Spleen (tissue), 11 donors: ENCODE measurements around the gene BANK1. TPM values are rescaled to one million over a fixed set of nuclear protein-coding genes. Genes with fewer than 3 reads are reported as not detected.

Experiments
- DNase-seq: peaks from one replicate; pipeline ENCODE4 v3.0.0-alpha.2; 2020
- H3K27ac ChIP-seq, 8 donors: fragments of 200-600 bp; sonication (generic) in 7 of 8; 1 replicate in 4 of 8; 2 replicates in 4 of 8; pipeline versions ENCODE4 v1.5.0 to v1.8.0; 2016 to 2021; ENCODE audit warnings: inconsistent platforms in 4 of 8, mild to moderate bottlenecking in 4 of 8, moderate library complexity in 1 of 8
- H3K27me3 ChIP-seq, 7 donors: fragments of 200-600 bp; sonication (generic) in 6 of 7; replicated peaks in 1 of 7; 1 replicate in 4 of 7; 2 replicates in 3 of 7; pipeline versions ENCODE4 v1.5.0 to v1.8.0; 2016 to 2021; ENCODE audit warnings: inconsistent platforms in 3 of 7, mild to moderate bottlenecking in 1 of 7
- H3K36me3 ChIP-seq, 6 donors: fragments of 200-600 bp; sonication (generic) in 5 of 6; 1 replicate in 4 of 6; 2 replicates in 2 of 6; pipeline versions ENCODE4 v1.5.0 to v1.8.0; 2016 to 2021; ENCODE audit warnings: inconsistent platforms in 2 of 6
- H3K4me1 ChIP-seq, 6 donors: fragments of 200-600 bp; sonication (generic) in 5 of 6; 1 replicate in 3 of 6; 2 replicates in 3 of 6; pipeline versions ENCODE4 v1.5.0 to v1.8.0; 2016 to 2021; ENCODE audit warnings: inconsistent platforms in 3 of 6
- H3K4me3 ChIP-seq, 8 donors: fragments of 200-600 bp; sonication (generic) in 7 of 8; 1 replicate in 4 of 8; 2 replicates in 4 of 8; pipeline versions ENCODE4 v1.5.0 to v1.8.0; 2016 to 2021; ENCODE audit warnings: inconsistent platforms in 4 of 8, mild to moderate bottlenecking in 4 of 8, moderate library complexity in 2 of 8
- H3K9me3 ChIP-seq, 8 donors: fragments of 200-600 bp; sonication (generic) in 7 of 8; 1 replicate in 4 of 8; 2 replicates in 4 of 8; pipeline versions ENCODE4 v1.5.0 to v1.8.0; 2016 to 2021; ENCODE audit warnings: inconsistent platforms in 4 of 8
- CTCF ChIP-seq, 11 experiments: fragments of 200-600 bp in 7 of 11; fragments of 450-650 bp in 4 of 11; sonication (generic) in 4 of 11; IDR thresholded peaks in 8 of 11; conservative IDR thresholded peaks in 3 of 11; 1 replicate in 7 of 11; 2 replicates in 4 of 11; pipeline versions ENCODE4 v1.4.0 to v1.8.0; 2016 to 2021; ENCODE audit warnings: antibody characterized with exemption in 11 of 11, inconsistent platforms in 4 of 11, mild to moderate bottlenecking in 1 of 11
- POLR2A ChIP-seq, 3 donors: fragments of 450-650 bp; IDR thresholded peaks; one replicate each; pipeline ENCODE4 v1.5.1; 2017; ENCODE audit warnings: antibody characterized with exemption in 3 of 3, mild to moderate bottlenecking in 1 of 3
- POLR2AphosphoS5 ChIP-seq, 3 donors: sonication (generic); formaldehyde crosslinking; IDR thresholded peaks; one replicate each; pipeline ENCODE4 v1.5.1; 2017; ENCODE audit warnings: antibody characterized with exemption in 3 of 3
- WGBS, 5 donors: extraction: QIAGEN DNeasy Blood & Tissue Kit in 3 of 5; methylation state at CpG; one replicate each; pipeline versions ENCODE4 v1.1.5 to v1.1.7; 2013 to 2018; 5-methylcytosine and 5-hydroxymethylcytosine counted together
- intact Hi-C: fragments of 100-400 bp; cut with DNase I; formaldehyde crosslinking; loops from one replicate; pipeline ENCODE4 v1.15.0; 2023; ENCODE audit warnings: low total_unique reads
- polyA plus RNA-seq, 3 donors: library from polyadenylated mRNA; stranded (reverse); fragments of 200-250 nt; gene quantifications; one replicate each; pipeline ENCODE4 v1.2.1, GENCODE V29; 2013
- total RNA-seq, 7 donors: library from RNA; depleted of rRNA in 3 of 7; stranded (reverse); fragments of >200 nt in 3 of 7; fragmentation: NEBNext Ultra II Directional in 4 of 7; extraction: Animal tissue kit (Norgen Biotek cat#: 25700) in 4 of 7; gene quantifications; one replicate each; pipeline versions ENCODE4 v1.1.0 to v1.2.1, GENCODE V29; 2016 to 2021
- donor health status: healthy with polysubstance abuse.
- donor health status: DM: no; HTN: no; CAD: no; lungs with moderate emphysema.
- donor health status: DM: no; HTN: no; CAD: no.
- donor health status: Bipolar disorder and iron deficiency.
- donor health status: healthy.
- donor health status: DM: no; HTN: no; CAD: no.
- donor health status: DM: yes; HTN: yes; CAD: no.

The BANK1 gene
- total and polyA plus RNA-seq, 10 donors, result 105 to 208 (median 139) TPM

DNA sequence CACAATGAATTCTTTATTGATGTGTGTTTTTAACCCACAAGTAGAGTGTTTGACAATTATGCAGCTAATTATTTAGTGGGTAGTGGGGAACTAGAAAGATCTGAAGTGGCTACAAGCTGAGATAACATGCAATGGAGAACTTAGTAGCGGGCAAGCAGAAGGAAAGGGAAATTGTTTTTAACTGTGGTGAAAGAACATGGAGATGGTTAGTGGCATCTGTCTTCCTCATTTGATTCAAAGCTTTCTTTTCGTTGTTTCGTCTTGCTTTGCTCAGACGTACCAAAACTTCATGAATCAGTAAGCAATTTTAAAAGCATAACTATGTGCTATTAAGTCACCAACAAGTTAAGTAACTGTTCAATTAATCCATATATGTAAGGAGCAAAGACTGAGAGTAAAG is 169.9 kb downstream of the BANK1 start:
- 76 to 87% (median 81%) methylated on average over 4 of the region's 4 CpGs for WGBS, 5 donors
- no peak overlapping the region for H3K4me3 ChIP-seq
- no peak for DNase-seq
- no peak overlapping the region for H3K27ac ChIP-seq
- TF ChIP-seq POLR2A (IDR thresholded peaks at IDR 0.05), result no peak
- no peak for TF ChIP-seq POLR2AphosphoS5 (IDR thresholded peaks at IDR 0.05)
- no peak for TF ChIP-seq CTCF (IDR thresholded peaks at IDR 0.05 in 8 of 11, conservative IDR thresholded peaks at IDR 0.05 in 3 of 11)
- H3K9me3 ChIP-seq, result no peaks in the 10 kb centered on the region
- peaks cover 0 to 18% (median 0%) of the 10 kb centered on the region in 6 donors for H3K36me3 ChIP-seq
- intact Hi-C loops, result no loop called here
- H3K4me1 ChIP-seq, result no peaks in the 10 kb centered on the region
- no peaks in the 10 kb centered on the region for H3K27me3 ChIP-seq

GRCh38 chr4:101961144-101961543 is 170.6 kb downstream of the BANK1 start:
- Histone ChIP-seq H3K27ac (no peak overlapping the region), H3K36me3 (peaks cover 0 to 18% (median 0%) of the 10 kb centered on the region in 6 donors), H3K4me3 (no peak overlapping the region), H3K9me3 (no peaks in the 10 kb centered on the region), H3K27me3 (no peaks in the 10 kb centered on the region), H3K4me1 (no peaks in the 10 kb centered on the region)
- WGBS, 5 donors, result 87 to 100% (median 92%) methylated on average over 1 of the region's 1 CpG
- intact Hi-C loops, result no loop called here
- TF ChIP-seq POLR2A (IDR thresholded peaks at IDR 0.05) (no peak), CTCF (IDR thresholded peaks at IDR 0.05 in 8 of 11, conservative IDR thresholded peaks at IDR 0.05 in 3 of 11) (no peak), POLR2AphosphoS5 (IDR thresholded peaks at IDR 0.05) (no peak)
- no peak for DNase-seq

DNA sequence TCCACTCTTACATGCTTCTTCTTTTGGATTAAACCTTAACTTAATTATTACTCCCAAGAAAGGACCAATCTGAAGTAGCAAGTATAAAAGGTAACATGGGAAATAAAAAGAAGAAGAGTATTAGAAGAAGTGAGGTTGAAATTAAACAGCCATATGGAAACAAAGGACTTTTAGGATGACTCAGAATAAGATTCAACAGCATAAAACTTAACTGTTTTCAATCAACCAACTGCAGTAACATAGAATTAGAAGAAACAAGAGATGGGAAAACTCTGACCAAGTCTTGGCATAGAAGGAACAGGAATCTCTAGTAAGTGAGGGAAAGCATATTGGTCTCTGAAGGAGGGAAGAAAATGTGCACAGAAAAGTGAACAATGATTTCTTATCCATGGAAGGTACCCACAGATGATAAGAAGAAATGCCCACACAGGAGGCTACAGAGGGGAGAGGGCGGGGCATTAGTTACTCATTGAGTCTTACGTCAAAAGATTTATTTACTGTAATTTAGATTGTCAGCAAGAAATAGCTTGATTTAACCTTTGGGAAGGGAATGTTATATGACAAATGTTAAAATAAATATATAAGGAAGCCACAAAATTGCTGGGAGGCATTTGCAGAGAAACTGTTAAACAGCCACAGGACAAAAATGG is 177.3 kb downstream of the BANK1 start:
- H3K36me3 ChIP-seq, result no peaks in the 10 kb centered on the region
- no peak overlapping the region for H3K4me3 ChIP-seq
- intact Hi-C loops, result no loop called here
- peaks cover 0 to 10% (median 0%) of the 10 kb centered on the region in 6 donors for H3K4me1 ChIP-seq
- no peak overlapping the region for H3K27ac ChIP-seq
- 85 to 98% (median 91%) methylated on average over 2 of the region's 2 CpGs for WGBS, 5 donors
- DNase-seq, result no peak
- TF ChIP-seq CTCF (IDR thresholded peaks at IDR 0.05 in 8 of 11, conservative IDR thresholded peaks at IDR 0.05 in 3 of 11), result no peak
- no peak for TF ChIP-seq POLR2A (IDR thresholded peaks at IDR 0.05)
- no peak for TF ChIP-seq POLR2AphosphoS5 (IDR thresholded peaks at IDR 0.05)
- no peaks in the 10 kb centered on the region for H3K9me3 ChIP-seq
- H3K27me3 ChIP-seq, result no peaks in the 10 kb centered on the region

DNA sequence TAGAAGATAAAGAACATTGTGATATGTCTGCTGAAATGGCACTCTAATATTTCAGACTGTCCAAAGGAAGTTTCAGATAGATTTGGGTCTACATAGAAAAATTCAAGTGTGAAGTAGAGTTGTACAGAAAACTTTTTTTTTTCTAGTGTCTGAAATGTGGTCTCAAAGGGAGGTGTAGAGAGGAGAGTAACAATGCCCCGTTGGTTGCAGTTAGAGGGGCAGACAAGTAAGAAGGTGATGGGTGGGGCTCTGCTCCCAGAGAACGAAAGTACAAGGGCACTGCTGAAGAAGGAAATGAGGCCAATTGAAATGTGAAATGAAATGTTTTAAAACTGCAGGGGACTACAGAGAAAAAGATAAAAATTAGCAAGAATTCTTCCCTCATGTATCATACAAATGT is 177.8 kb downstream of the BANK1 start:
- intact Hi-C loops, result no loop called here
- TF ChIP-seq POLR2AphosphoS5 (IDR thresholded peaks at IDR 0.05), result no peak
- no peak for TF ChIP-seq CTCF (IDR thresholded peaks at IDR 0.05 in 8 of 11, conservative IDR thresholded peaks at IDR 0.05 in 3 of 11)
- TF ChIP-seq POLR2A (IDR thresholded peaks at IDR 0.05), result no peak
- 63 to 75% (median 72%) methylated on average over 2 of the region's 2 CpGs for WGBS, 5 donors
- Histone ChIP-seq H3K4me1 (peaks cover 0 to 10% (median 0%) of the 10 kb centered on the region in 6 donors), H3K4me3 (no peak overlapping the region), H3K9me3 (no peaks in the 10 kb centered on the region), H3K27me3 (no peaks in the 10 kb centered on the region), H3K36me3 (no peaks in the 10 kb centered on the region), H3K27ac (no peak overlapping the region)
- no peak for DNase-seq
